K562 (cell line): Measurements from ENCODE around the gene KATNB1. TPM values are rescaled to one million over a fixed set of nuclear protein-coding genes. Genes with fewer than 3 reads are reported as not detected.

Experiments used
- ATAC-seq: fragments of 200-7000 bp; cut with Tn5 transposase; 3 replicates; pipeline ENCODE4 v1.9.1; 2020; ENCODE audit warnings: moderate library complexity
- BruUV-seq: library from RNA; stranded (reverse); fragments of 400-500 nt; replicated peaks from 2 replicates; lab custom pipeline; 2021; lab: Mats Ljungman, UMichigan
- CTCF ChIA-PET: fragments of 300-600 bp; formaldehyde crosslinking; extraction: SDS; loops from one replicate; lab custom pipeline; 2021; ENCODE audit warnings: low intra/inter-chr PET ratio; lab: Yijun Ruan, JAX
- POLR2A ChIA-PET: fragments of 300-600, 350-650 bp; sonication (Branson Sonifier 250); formaldehyde crosslinking; extraction: SDS; loops from one replicate; lab custom pipeline; 2021; ENCODE audit warnings: antibody characterized with exemption, inconsistent platforms; lab: Yijun Ruan, JAX
- DNase-seq, 4 experiments: peaks; one replicate each; pipeline versions ENCODE4 v3.0.0 to v3.0.0-alpha.2; 2011 to 2018; ENCODE audit warnings: low spot score in 3 of 4, mixed read lengths in 3 of 4; ENCODE audit errors: extremely low read depth in 1 of 4
- FAIRE-seq: peaks from 2 replicates; lab custom pipeline; 2011; peaks lifted over from hg19 to GRCh38; lab: Jason Lieb, UNC
- H2AFZ ChIP-seq: 2 replicates; pipeline ENCODE4 v1.6.0; 2011; ENCODE audit warnings: low read depth, low read length, control low read depth, inconsistent platforms
- H3K27ac ChIP-seq: fragments of 200-600 bp; 3 replicates; pipeline ENCODE4 v1.8.0; 2011; ENCODE audit warnings: low read depth, mild to moderate bottlenecking, control low read depth, inconsistent platforms, low read length, moderate library complexity, mixed read lengths; ENCODE audit errors: extremely low read depth
- H3K27me3 ChIP-seq, 2 experiments: fragments of 300-600 bp in 1 of 2; 2 replicates in 1 of 2; 3 replicates in 1 of 2; pipeline versions ENCODE4 v1.6.0 to v1.8.0; 2011; ENCODE audit warnings: inconsistent platforms in 2 of 2, low read length in 2 of 2, mild to moderate bottlenecking in 1 of 2, mixed read lengths in 1 of 2, moderate library complexity in 1 of 2; ENCODE audit not compliant: control insufficient read depth in 2 of 2, insufficient read depth in 2 of 2
- H3K36me3 ChIP-seq: fragments of 300-600 bp; 3 replicates; pipeline ENCODE4 v1.8.0; 2011; ENCODE audit warnings: mild to moderate bottlenecking, low read length, inconsistent platforms; ENCODE audit not compliant: control insufficient read depth, insufficient read depth
- H3K4me1 ChIP-seq, 2 experiments: fragments of 200-600 bp in 1 of 2; replicated peaks in 1 of 2; 2 replicates in 1 of 2; 3 replicates in 1 of 2; pipeline versions ENCODE4 v1.5.1 to v1.8.0; 2011; ENCODE audit warnings: inconsistent platforms in 2 of 2, low read length in 2 of 2, mild to moderate bottlenecking in 1 of 2, mixed read lengths in 1 of 2, moderate library complexity in 1 of 2; ENCODE audit not compliant: control insufficient read depth in 2 of 2, insufficient read depth in 2 of 2
- H3K4me2 ChIP-seq: 2 replicates; pipeline ENCODE4 v1.6.1; 2011; ENCODE audit warnings: low read length, control low read depth, inconsistent platforms, mixed read lengths; ENCODE audit not compliant: insufficient read depth
- H3K4me3 ChIP-seq: fragments of 200-600 bp; sonication (generic), shearing (Covaris generic); 2 replicates; pipeline ENCODE4 v1.5.1; 2016; ENCODE audit warnings: control low read depth, inconsistent platforms
- H3K79me2 ChIP-seq: fragments of 200-600 bp; 3 replicates; pipeline ENCODE4 v1.8.0; 2011; ENCODE audit warnings: low read length, inconsistent platforms; ENCODE audit not compliant: control insufficient read depth, insufficient read depth
- H3K9ac ChIP-seq, 2 experiments: 2 replicates each; pipeline versions ENCODE4 v1.6.0 to v1.6.1; 2011; ENCODE audit warnings: low read depth in 2 of 2, low read length in 2 of 2, control low read depth in 1 of 2, inconsistent platforms in 1 of 2, mild to moderate bottlenecking in 1 of 2, mixed read lengths in 1 of 2; ENCODE audit not compliant: insufficient read depth in 1 of 2
- H3K9me1 ChIP-seq: one replicate; pipeline ENCODE4 v1.6.0; 2011; ENCODE audit warnings: inconsistent platforms, mild to moderate bottlenecking, low read length, moderate library complexity; ENCODE audit not compliant: control insufficient read depth, insufficient read depth
- H3K9me3 ChIP-seq: replicated peaks from 2 replicates; pipeline ENCODE4 v1.5.1; 2011; ENCODE audit warnings: low read depth, low read length, inconsistent platforms; ENCODE audit not compliant: control insufficient read depth, insufficient read depth
- H4K20me1 ChIP-seq: replicated peaks from 2 replicates; pipeline ENCODE4 v1.6.1; 2011; ENCODE audit warnings: low read length, inconsistent platforms, mixed read lengths; ENCODE audit not compliant: control insufficient read depth, insufficient read depth
- CTCF ChIP-seq, 3 experiments: IDR thresholded peaks in 2 of 3; conservative IDR thresholded peaks in 1 of 3; 2 replicates each; pipeline ENCODE4 v1.5.1; 2011 to 2012; ENCODE audit warnings: low read length in 3 of 3, mild to moderate bottlenecking in 3 of 3, control low read depth in 2 of 3, improper control_type of control experiment in 1 of 3, inconsistent platforms in 1 of 3, low read depth in 1 of 3, mixed read lengths in 1 of 3, moderate library complexity in 1 of 3; ENCODE audit not compliant: insufficient read depth in 2 of 3
- POLR2G ChIP-seq: fragments of 200-400 bp; formaldehyde crosslinking; IDR thresholded peaks from 2 replicates; pipeline ENCODE4 v1.6.1; 2017; ENCODE audit warnings: low read depth, mild to moderate bottlenecking, antibody characterized with exemption, low read length, moderate library complexity
- RBFOX2 ChIP-seq: fragments of 200-400 bp; formaldehyde crosslinking; IDR thresholded peaks from 2 replicates; pipeline ENCODE4 v1.6.1; 2017; ENCODE audit warnings: low read depth, mild to moderate bottlenecking, low read length, moderate library complexity
- RBM22 ChIP-seq: fragments of 200-400 bp; formaldehyde crosslinking; IDR thresholded peaks from 2 replicates; pipeline ENCODE4 v1.6.1; 2018; ENCODE audit warnings: low read length, low read depth; ENCODE audit not compliant: poor library complexity, severe bottlenecking
- USF2 ChIP-seq: sonication (generic); formaldehyde crosslinking; IDR thresholded peaks from 2 replicates; pipeline ENCODE4 v1.5.0; 2020; ENCODE audit warnings: missing genetic modification reagents
- WGBS: fragments of 100-300 bp; shearing (Covaris generic); methylation state at CpG from one replicate; pipeline ENCODE4 v1.1.6; 2016; ENCODE audit warnings: low coverage, mixed read lengths; ENCODE audit not compliant: insufficient coverage; ENCODE audit errors: missing lambda C conversion rate; 5-methylcytosine and 5-hydroxymethylcytosine counted together
- in situ Hi-C: fragments of 300-500 bp; cut with MboI; formaldehyde crosslinking; loops from 4 replicates; pipeline ENCODE4 v1.15.0; 2018; ENCODE audit warnings: inconsistent platforms, mixed read lengths
- intact Hi-C: fragments of 100-400 bp; cut with micrococcal nuclease; formaldehyde crosslinking; loops from 2 replicates; pipeline ENCODE4 v1.14.2; 2022
- polyA plus RNA-seq, 8 experiments: library from polyadenylated mRNA; depleted of rRNA in 4 of 8; stranded (reverse) in 5 of 8; unstranded in 3 of 8; fragments of >200 nt; fragmentation: Nextera tagmentation in 2 of 8; fragmentation: Illumina TruSeq in 1 of 8; extraction: Ambion mirVana in 2 of 8; extraction: Trizol in 1 of 8; gene quantifications; 2 replicates each; pipeline versions ENCODE4 v1.2.1 to v1.2.3, GENCODE V29; 2011 to 2014; ENCODE audit warnings: inconsistent platforms in 1 of 8, missing spikeins in 1 of 8
- total RNA-seq, 7 experiments: library from RNA; depleted of rRNA in 6 of 7; stranded (reverse); fragments of >200 nt in 6 of 7; fragmentation: Illumina TruSeq in 2 of 7; extraction: Trizol in 2 of 7; gene quantifications; 2 replicates each; pipeline versions ENCODE4 v1.2.1 to v1.2.3, GENCODE V29; 2011 to 2021; ENCODE audit warnings: low replicate concordance in 1 of 7

Gene KATNB1
- total and polyA plus RNA-seq, 9 of the 15 experiments (the other 6 are each of a cell fraction or from before 2014, with no cell fraction given), result 1.2 to 52.6 (median 21.9) TPM

DNA sequence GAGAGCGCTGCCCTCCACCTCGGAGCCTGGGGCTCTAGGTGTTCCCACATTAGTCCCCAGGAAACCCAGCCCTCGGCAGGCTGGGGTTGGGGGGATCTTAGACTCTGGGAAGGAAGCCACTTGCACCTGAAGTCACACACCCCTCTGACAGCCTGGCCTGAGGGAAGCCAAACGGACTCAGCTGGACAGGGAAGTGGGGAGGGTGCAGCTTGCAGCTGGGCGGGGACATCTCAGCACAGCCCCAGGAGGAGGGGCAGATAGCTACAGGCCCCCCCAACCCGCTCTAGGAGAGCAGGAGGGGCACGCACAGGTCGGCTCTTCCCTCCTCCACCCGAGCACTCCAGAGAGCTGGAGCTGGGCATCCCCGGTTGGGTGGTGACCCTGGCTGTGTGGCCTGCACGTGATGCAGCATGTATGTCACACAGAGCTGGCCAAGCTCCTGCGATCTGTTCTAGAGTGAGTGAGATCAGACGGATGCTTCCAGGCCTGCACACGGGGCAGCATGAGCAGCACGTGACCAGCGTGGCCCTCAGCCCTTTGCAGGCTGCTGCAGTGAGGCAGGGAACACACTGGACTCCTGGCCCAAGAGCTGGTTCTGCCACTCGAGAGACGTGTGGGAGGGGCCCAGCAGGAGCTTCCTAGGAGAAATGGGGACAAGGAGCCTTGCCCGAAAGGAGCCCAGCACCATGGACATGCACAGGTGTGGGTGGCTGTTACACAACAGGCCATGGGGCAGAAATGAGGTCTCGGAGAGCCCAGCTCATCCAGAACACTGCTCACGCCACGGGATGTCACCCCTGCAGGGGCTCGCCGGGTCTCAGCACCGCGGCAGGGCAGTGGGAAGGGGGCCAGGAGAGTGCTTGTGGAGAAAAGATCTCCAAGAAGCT lies 51.3 kb downstream of the KATNB1 start:
- Histone ChIP-seq H3K36me3 (peaks cover 72% of the 10 kb centered on the region; the same call in 2 of the 3 replicates), H3K9me3 (no peaks in the 10 kb centered on the region), H2AFZ (no peak overlapping the region), H3K4me3 (no peak overlapping the region), H3K27me3 (no peaks in the 10 kb centered on the region), H3K9ac (peak overlapping the region in 1 of 2 experiments; percentile 56; a peak in 2 of 4 replicates), H3K27ac (no peak overlapping the region), H3K4me1 (peaks cover 0 to 23% of the 10 kb centered on the region in 2 experiments; a peak in 1 of 5 replicates), H4K20me1 (no peaks in the 10 kb centered on the region), H3K4me2 (no peak overlapping the region), H3K9me1 (no peaks in the 10 kb centered on the region), H3K79me2 (no peaks in the 10 kb centered on the region)
- DNase-seq, result no peak
- FAIRE-seq, result no peak
- 72% methylated on average over 22 of the region's 26 CpGs for WGBS
- ChIA-PET CTCF (interaction anchor here (0.6 kb wide), 1 partner anchor 16 kb away, joined by 3 read pairs; the partner anchor contains the start of gene KIFC3), POLR2A (interaction anchor here (2.8 to 4.3 kb wide), 2 partner anchors 8 to 13 kb away, joined by 15 to 20 read pairs; partner anchors contain the start of gene KIFC3)
- intact Hi-C loops, result no loop called here
- no TSS peak for BruUV-seq
- ATAC-seq, result peak; percentile 60
- TF ChIP-seq POLR2G, result peak; percentile 61; the same call in 1 of the 2 replicates
- TF ChIP-seq RBFOX2, result peak; percentile 8; the same call in 1 of the 2 replicates
- peak; percentile 39 for TF ChIP-seq RBM22
- peak; percentile 30; the same call in 1 of the 2 replicates for TF ChIP-seq USF2 (CRISPR knock-in tag)
- no peak for TF ChIP-seq CTCF (IDR thresholded peaks at IDR 0.05 in 2 of 3, conservative IDR thresholded peaks at IDR 0.05 in 1 of 3; ENCODE audit: insufficient read depth in 2 of 3, low read depth in 1 of 3, low read length in 3 of 3)
- in situ Hi-C loops, result no loop called here
